ENCODE data around the gene CDH4.

CDH4 gene

GRCh38 chr20:61433816-61434215 lies 181.8 kb downstream of the CDH4 start:
- no peak for TF ChIP-seq CTCF (conservative IDR thresholded peaks at IDR 0.05; ENCODE audit: low read depth, low read length)
- no peak overlapping the region for H3K4me3 ChIP-seq (ENCODE audit: low read length)
- DNase-seq (ENCODE audit: low read depth), result no peak

- H3K4me3 ChIP-seq (ENCODE audit: low read length), result no peak overlapping the region
- no peak for TF ChIP-seq CTCF (conservative IDR thresholded peaks at IDR 0.05; ENCODE audit: low read depth, low read length)
- no peak for DNase-seq (ENCODE audit: low read depth)
These were observed 182.3 kb downstream of the CDH4 start for GRCh38 chr20:61434341-61434781.

GRCh38 chr20:61435184-61435822 lies 183.2 kb downstream of the CDH4 start:
- no peak for TF ChIP-seq CTCF (conservative IDR thresholded peaks at IDR 0.05; ENCODE audit: low read depth, low read length)
- no peak overlapping the region for H3K4me3 ChIP-seq (ENCODE audit: low read length)
- no peak for DNase-seq (ENCODE audit: low read depth)

GRCh38 chr20:61435823-61436220 lies 183.8 kb downstream of the CDH4 start:
- DNase-seq (ENCODE audit: low read depth), result no peak
- no peak for TF ChIP-seq CTCF (conservative IDR thresholded peaks at IDR 0.05; ENCODE audit: low read depth, low read length)
- H3K4me3 ChIP-seq (ENCODE audit: low read length), result no peak overlapping the region

GRCh38 chr20:61436283-61436666 lies 184.2 kb downstream of the CDH4 start:
- DNase-seq (ENCODE audit: low read depth), result no peak
- TF ChIP-seq CTCF (conservative IDR thresholded peaks at IDR 0.05; ENCODE audit: low read depth, low read length), result no peak
- H3K4me3 ChIP-seq (ENCODE audit: low read length), result no peak overlapping the region

- H3K4me3 ChIP-seq (ENCODE audit: low read length), result no peak overlapping the region
- DNase-seq (ENCODE audit: low read depth), result no peak
- peak; percentile 10 for TF ChIP-seq CTCF (conservative IDR thresholded peaks at IDR 0.05; ENCODE audit: low read depth, low read length)
These were observed 184.7 kb downstream of the CDH4 start for GRCh38 chr20:61436667-61437279.
